ENCODE data around the gene EFCAB6. TPM values are rescaled to one million over a fixed set of nuclear protein-coding genes. Genes with fewer than 3 reads are reported as not detected.

Gene EFCAB6

GRCh38 chr22:43481568-43482317 is 330.4 kb downstream of the EFCAB6 start:
- Histone ChIP-seq H3K4me1 (ENCODE audit: control insufficient read depth, insufficient read depth, low read length) (no peaks in the 10 kb centered on the region), H3K27me3 (ENCODE audit: control insufficient read depth, insufficient read depth, low read length) (no peaks in the 10 kb centered on the region), H3K36me3 (ENCODE audit: insufficient read depth, low read length) (no peaks in the 10 kb centered on the region), H3K9me3 (replicated peaks; ENCODE audit: low read length) (no peaks in the 10 kb centered on the region), H3K4me2 (ENCODE audit: low read length) (no peak overlapping the region), H3K4me3 (ENCODE audit: low read length) (no peak overlapping the region), H3K9ac (ENCODE audit: low read depth, low read length) (no peak overlapping the region)

DNA sequence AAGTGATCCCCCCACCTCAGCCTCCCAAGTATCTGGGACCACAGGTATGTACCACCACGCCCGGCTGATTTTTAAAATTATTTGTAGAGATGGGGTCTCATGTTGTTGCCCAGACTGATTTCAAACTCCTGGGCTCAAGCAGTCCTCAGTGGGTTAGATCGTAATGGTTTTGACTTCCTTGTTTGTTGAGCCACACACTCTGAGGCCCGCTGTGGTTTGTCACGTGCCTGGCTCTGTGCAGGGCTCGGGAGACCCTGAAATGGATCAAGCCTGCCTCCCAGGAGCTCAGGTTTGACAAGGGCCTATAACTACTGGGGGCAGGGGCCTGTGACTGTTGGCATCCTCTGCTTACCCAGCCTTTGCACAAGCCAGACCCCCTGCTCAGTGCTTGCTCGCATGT is 332.1 kb downstream of the EFCAB6 start:
- H3K36me3 ChIP-seq (ENCODE audit: insufficient read depth, low read length): no peaks in the 10 kb centered on the region
- no peaks in the 10 kb centered on the region for H3K9me3 ChIP-seq (replicated peaks; ENCODE audit: low read length)
- H3K4me2 ChIP-seq (ENCODE audit: low read length): no peak overlapping the region
- H3K9ac ChIP-seq (ENCODE audit: low read depth, low read length): no peak overlapping the region
- H3K27me3 ChIP-seq (ENCODE audit: control insufficient read depth, insufficient read depth, low read length): no peaks in the 10 kb centered on the region
- H3K4me3 ChIP-seq (ENCODE audit: low read length): no peak overlapping the region
- H3K4me1 ChIP-seq (ENCODE audit: control insufficient read depth, insufficient read depth, low read length): no peaks in the 10 kb centered on the region

DNA sequence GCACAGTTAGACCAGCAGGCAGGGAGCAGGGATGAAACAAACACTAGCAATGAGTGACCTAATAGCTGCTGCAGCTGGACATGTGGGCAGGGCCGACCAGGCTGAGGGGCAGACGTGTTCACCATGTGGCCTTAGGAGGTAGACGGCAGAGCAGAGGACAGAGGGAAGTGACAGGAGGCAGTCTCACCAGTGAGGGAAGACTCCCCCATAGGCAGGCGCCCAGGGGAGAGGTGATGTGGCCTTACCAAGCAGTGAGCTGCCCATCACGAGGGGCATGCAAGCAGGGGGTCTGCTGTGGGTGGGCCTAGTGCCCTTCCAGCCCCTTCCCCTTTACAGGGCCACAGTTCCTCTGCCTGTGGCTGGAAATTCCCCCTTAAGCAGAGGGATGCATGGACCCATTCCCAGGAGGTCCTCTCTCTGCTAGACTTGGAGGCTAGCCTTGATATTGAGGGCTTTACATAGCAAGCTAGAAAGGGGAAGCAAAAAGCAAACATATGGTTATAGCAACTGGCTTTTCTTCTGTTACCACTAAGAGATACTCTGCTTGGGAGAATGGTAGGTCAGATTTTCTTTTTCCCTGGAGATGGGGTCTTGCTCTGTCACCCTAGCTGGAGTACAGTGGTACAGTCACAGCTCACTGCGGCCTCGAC is 332.7 kb downstream of the EFCAB6 start:
- Histone ChIP-seq H3K36me3 (ENCODE audit: insufficient read depth, low read length) (no peaks in the 10 kb centered on the region), H3K4me1 (ENCODE audit: control insufficient read depth, insufficient read depth, low read length) (no peaks in the 10 kb centered on the region), H3K4me3 (ENCODE audit: low read length) (no peak overlapping the region), H3K9me3 (replicated peaks; ENCODE audit: low read length) (no peaks in the 10 kb centered on the region), H3K9ac (ENCODE audit: low read depth, low read length) (no peak overlapping the region), H3K27me3 (ENCODE audit: control insufficient read depth, insufficient read depth, low read length) (no peaks in the 10 kb centered on the region), H3K4me2 (ENCODE audit: low read length) (no peak overlapping the region)

Small RNA genes lying within 50 kb of the gene (small RNA-seq; reads per million reads assigned to genes)
- gene HMGN2P9: not detected

All from skeletal muscle satellite cell (primary cell).